GOT3 (cell line): Measurements from ENCODE around the gene NECTIN4.
A peak's percentile ranks its signal among the peaks of the same experiment; 100 is the strongest.
"Not testable (repeated sequence)": the region's sequence is repeated elsewhere in the genome, so short reads cannot be mapped to it uniquely, and the experiment has no call there.

Experiments
- DNase-seq: peaks from one replicate; lab custom pipeline; 2025; ENCODE audit warnings: mixed read lengths; lab: John Stamatoyannopoulos, UW

The NECTIN4 gene

DNA sequence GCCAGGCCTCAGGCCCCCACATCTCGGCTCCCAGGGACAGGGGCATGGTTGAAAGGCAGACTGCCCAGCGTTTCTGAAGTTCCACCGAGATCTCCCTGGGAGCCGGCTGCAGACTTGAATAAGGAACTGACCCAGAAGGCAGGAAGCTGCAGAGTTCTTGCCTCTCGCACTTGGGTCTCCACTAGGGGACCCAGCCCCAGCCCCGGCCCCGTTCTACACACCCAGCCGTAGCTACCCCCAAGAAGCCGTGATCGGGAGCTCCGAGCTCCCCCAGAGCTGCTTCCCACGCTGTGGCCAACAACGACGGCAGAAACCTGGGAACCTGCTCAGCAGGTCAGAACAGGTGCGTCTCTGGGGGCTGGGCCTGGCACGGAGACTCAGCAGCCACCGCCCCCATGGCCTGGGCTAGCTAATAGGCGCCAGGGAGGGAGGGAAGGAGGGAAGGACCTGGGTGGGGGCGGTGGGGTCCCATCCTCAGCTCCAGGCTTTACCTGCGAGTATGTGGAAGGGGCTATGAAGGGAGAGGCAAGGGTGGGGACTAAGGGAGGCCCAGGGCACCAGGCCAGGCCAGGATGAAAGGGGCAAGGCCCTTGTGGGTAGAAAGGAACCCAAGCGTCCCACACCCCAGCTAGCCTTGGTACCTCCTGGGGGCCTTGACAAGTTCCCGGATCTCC is at the start of gene NECTIN4:
Gene NECTIN4 (minus strand): TSS at position 308 of the 674 bp plus-strand sequence. CDS start 262 bp downstream, at position 46.
- no peak for DNase-seq

DNA sequence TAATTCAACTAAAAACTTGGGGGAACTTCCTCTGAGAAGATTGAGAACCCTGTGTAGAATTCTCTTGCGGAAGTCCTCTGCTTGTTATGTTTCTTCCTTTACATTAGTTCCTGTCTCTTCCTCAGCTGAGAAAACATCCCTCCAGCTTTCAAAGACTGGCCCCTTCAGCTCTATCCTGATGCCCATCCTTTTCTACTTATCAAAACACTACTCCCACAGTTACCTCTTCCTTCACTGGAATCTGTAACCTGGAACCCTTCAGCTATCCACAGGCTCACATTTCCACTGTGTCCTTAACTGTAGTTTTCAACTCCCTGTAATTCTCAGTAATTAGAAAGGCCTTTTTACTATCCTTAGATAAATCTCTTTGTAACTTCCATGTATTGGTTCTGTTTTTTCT is 49.1 kb upstream of the NECTIN4 start:
- no peak for DNase-seq

DNA sequence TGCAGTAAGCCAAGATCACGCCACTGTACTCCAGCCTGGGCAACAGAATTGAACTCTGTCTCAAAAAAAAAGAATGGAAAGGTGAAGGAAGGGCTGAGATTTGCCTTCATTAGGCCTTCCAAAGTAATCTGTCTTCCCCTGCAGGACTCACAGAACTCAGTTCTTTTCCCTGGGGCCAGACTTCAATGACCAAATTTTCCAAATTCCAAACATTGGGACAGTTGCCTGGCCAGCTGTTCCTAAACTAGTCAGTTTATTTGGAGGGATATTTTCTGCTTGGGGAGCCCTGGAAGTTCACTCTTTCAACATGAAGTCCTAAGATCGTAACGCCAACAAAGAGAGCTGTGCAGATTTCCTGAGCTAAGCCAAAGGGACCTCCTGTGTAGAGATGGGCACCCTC is 48.5 kb upstream of the NECTIN4 start:
- no peak for DNase-seq

DNA sequence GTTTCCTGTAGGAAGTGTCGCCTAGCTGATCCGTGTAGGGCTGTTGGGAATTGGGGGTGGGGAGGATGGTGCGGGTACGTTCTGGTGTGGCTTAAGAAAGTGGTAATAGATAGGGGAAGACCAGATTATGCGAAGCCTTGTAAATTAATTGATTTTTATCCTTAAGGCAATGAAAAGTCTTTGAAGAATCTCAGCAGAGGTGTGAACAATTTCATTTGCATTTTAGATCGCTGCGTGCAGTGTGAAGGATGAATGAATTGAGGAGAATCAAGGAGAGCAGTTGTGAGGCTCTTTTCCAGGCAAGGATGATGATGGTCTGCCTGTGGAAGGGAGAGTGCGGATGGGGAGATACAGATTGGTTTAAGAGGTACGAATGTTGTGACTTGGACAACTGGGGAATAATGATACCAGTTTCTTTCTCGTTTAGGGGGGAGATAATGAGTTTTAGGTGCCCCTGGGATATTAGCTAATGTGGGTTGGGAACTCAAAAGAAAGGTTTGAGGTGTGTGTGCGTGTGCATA is 43.9 kb upstream of the NECTIN4 start:
- no peak for DNase-seq

DNA sequence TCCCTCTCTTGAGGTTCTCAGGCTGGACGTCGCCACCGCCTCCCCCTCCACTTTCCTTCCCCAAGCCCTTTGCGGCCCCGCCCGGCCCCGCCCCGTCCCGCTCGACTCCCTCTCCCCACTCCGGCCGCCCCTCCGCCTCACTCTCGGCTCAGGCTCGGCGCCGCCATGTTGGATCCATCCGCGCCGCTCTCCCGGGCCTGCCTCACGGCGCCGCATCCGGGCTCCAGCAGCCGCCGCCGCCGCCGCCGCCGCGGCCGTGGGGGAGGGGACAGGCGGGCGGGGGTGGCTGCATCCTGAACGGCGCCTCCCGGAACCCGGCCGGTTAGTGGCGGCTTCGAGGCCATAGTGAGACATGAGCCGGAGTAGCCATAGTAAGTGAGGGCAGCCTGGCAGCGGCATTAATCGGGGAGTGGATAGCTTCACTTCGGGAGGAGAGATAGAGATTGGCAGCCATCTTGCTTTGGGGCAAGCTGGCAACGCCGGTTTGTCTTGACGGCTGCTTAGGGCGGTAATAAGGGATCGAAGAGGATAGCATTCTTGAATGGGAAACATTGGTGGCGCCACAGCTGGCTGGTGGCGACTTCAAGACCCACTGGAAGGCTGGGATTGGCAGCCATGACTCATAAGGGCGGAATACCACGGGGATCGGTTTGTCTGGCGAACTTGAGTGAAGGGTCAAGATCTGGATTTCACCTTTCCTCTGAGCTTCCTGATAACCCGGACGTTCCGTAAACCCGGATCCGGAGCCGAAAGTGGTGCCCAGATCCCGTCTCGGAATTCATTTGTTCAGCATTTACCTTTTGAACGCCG is 43.3 kb upstream of the NECTIN4 start, which contains the start of gene DEDD:
Gene DEDD (minus strand): TSS at position 258 of the 810 bp plus-strand sequence. CDS start 8,205 bp downstream, outside the sequence.
- peak; percentile 81 for DNase-seq

DNA sequence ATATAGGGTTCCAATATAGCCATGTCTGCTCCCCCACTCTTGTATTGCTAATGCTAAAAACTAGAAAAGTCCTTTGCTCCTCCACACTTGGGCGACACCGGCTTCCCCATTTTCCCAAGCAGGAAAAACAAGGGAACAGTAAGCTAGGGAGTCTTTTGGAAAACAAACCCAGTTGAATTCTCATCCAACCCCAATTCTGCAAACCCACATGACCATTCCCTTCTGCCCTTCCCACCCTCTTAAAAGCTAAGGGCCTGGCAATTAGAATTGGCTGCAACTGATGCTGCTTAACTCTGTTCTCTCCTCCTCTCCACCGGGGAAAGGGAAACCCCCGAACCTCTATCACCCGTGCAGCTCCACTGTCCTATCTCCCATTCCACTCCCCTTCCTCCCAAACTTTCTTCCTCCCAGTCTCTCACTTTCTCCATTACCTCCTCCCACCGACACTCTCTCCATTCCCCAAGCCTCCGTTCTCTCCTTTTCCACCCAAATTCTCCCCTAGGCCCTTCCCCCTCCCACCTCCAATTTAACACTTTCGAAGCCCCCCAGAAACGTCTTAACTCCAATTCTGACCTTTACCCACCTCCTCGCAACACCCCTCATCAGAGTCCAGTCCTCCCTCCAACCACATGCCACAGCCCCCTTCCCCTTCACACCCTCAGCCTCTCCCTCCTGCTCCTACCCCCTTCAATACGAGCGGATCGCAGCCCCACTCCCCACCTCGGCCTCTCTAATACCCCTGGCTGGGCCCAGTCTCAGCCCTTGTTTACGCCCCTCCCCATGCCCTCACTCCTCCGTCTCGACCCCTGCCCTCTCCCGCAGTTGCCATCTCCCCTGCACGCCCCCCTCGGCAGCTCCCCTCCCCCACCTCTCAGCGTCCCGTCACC is 42.4 kb upstream of the NECTIN4 start:
- no peak for DNase-seq

DNA sequence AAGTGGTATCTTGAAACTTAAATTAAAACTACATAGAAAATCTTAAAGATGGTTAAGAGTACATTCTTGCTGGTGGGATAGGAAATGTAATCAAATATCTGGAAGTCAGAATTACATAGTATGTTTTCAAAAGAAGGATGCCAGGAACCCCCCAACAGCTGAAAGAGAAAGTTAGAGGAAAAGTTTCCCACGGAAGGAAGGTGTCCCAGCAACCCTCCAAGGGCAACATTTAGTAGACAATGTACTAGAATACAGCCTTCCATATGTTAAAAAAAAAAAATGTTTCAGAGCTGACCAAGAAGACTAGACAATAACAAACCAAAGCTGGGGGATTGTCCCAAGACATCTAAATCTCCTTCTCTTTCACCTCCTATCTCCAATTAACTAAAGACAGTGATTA is 40.9 kb upstream of the NECTIN4 start:
- DNase-seq = no peak

DNA sequence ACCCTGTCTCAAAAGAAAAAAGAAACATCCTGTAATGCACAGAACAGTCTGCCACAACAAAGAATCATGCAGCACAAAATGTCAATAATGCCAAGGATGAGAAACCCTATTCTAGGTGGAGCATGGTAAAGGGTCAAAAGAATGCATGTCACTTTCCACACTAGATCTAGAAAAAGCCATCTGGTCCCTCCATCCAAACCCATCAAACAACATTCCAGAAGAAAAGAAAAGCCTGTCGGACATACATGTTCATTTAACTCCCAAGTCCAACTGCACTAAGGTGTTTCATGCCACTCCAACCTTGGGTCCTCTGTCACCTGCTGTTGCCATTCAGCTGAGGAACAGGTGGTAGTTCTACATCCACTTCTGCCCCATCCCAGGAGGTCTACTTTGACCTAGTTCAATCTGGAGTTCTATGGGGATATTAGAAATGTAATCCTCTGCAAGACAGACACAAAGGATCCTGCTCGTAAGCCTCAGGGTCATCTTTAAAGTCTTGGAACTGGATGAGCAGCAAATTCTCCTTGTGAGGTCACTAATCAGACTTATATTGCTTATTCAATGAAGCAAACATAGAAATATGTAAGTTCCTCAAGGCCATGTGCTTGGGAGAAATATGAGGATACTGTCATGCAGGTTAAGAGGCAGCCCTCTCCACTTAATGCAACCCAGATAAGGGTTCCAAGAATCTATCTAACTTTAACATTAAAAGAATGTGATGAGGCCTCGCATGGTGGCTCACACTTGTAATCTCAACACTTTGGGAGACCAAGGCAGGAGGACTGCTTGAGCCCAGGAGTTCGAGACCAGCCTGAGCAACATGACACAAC is 39.4 kb upstream of the NECTIN4 start:
- DNase-seq = no peak

DNA sequence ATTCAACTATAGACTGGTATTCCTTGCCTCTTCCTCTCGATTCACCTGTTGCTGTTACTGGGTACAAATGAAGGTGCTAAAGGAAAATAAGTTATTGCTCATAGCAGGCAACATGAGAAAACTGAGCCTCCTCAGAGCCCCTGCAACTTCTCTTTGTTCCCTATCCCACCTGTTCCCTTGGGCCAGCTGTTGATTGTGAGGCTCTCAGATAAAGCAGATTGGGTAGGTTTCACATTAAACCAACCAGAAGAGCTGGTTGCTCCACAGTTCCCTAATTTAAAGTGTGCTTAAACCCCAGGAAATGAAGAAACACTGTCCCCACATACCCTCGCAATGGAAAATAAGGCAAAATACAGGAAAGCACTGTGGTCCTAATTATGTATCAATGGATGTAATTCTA is 38.3 kb upstream of the NECTIN4 start:
- no peak for DNase-seq

DNA sequence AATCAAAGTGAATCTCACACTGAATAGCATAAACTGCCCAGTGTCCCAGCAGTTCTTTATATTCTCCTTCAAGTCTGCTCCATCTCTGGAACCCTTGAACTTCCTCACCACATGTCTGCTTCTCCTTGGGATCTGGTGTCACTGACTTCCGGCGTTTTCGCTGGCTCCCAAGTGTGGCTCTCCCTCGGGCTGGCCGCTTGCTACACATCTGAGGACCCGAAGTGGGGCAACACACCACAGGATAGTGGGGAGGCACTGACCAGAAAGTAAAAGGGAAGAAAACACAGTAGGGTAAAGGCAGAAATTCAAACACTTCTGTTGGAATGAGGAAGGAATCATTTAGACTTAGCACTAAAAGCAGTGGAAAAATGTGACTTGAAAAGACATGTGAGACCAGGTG is 33.6 kb upstream of the NECTIN4 start:
- DNase-seq = no peak

DNA sequence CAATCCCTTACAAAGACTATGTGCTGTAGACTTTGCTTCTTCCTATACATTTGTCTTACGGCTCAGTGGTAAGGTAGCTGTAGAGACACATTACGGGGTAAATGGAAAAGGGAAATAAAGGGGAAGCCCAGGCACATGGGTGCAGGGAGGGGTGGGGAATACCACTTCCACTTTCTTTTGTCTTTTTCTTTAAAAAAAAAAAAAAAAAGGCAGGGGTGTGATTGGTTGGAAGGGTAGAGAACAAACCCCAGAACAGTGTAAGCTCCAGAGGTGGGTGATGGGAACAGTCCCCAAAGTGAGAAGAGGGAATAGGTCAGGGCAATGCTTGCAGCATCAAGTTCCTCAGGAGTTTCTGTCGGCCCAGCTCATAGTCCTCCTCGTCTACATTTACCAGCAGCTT is 32.5 kb upstream of the NECTIN4 start:
- DNase-seq = no peak

DNA sequence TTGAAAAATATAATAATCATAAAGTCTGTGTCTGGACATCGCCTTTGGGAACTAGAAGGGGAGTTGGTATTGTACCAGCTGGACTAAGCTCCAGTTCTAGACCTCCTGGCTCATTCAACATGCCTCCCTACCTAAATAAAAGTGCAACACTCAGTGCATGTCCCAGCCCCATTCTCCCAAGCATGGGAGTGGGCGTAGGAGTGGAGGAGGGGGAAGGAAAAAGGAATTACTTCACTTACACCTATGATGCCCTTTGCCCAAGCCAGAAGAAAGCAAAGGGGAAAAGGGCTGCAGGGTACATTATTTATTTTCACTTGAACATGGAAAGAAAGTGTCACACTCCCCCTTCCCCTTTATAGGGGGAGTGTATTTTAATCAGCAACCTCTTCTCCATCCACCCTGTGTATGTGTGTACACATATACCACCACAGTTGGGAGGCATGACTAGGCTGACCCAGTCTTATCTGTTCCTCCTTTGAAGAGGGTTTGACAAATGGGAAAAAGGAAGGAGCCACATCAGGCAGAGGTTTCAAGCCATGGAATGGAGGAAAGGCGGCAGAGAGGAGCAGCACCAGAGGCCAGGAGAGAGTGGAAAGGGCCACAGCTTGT is 31.8 kb upstream of the NECTIN4 start:
- DNase-seq = no peak

DNA sequence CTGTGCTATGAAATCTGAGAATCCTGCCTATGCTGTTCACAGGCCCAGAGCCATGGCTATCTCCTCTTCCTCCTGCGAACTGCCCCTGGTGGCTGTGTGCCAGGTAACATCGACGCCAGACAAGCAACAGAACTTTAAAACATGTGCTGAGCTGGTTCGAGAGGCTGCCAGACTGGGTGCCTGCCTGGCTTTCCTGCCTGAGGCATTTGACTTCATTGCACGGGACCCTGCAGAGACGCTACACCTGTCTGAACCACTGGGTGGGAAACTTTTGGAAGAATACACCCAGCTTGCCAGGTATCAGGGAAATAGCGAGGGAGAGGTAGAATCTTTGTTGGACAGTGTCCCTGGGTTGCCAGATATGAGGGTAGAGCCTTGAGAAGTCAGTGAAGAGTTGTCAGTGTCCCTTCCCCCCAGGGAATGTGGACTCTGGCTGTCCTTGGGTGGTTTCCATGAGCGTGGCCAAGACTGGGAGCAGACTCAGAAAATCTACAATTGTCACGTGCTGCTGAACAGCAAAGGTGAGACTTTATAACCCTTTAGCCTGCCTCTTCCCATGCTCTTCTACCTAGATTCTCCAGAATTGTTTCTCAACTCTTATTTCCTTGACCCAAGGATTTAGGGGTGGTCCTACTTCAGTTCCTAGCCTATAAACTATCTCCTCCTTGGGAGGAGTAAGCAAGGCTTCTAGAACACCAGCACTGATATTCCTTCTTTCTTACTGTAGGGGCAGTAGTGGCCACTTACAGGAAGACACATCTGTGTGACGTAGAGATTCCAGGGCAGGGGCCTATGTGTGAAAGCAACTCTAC is 29.9 kb upstream of the NECTIN4 start:
- no peak for DNase-seq

DNA sequence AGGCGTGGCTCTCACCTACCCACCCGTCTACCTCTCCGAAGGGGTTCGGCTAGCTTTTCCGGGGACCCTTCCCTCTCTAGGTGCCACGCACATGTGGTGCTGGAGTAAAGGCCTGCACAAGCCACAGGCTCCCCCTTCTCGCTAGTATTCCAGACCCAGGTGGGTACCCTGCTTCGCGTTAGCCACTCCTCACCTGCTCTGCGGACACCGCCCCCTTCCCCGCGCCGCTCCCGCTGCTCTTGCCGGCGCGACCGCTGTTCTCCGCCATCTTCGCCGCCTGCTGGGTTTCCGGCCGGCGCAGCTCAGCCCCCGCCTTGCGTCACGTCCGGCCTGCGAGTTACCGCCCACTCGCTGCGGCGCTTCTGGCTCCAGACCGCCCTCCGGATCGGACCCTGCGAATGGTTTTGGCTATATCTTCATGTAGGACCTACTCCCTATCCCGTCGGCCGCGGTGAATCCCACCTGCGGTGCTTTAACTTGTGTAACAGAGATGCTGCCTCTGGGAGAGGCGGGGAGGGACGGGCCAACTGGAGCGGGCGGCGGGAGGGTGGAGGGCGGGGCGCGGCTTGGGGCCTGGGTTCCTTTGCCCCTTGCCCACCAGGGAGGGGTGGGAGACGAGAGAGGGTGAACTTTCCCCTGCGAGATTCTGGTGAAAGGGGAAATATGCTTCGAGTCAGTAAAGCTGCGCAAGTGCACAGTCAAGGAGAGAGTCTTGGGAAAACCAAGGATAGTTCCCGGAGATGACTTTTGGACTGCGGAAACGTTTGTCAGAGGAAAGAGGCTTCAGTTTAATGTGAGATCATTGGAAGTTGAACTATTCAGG is 28.6 kb upstream of the NECTIN4 start, which contains the start of the genes NIT1 and PFDN2:
Gene NIT1 (plus strand): TSS at position 347 of the 823 bp plus-strand sequence. CDS start 72 bp downstream, at position 419.
Gene PFDN2 (minus strand): TSS at position 279 of the 823 bp plus-strand sequence. CDS start 11 bp downstream, at position 268.
- peak; percentile 56 for DNase-seq

DNA sequence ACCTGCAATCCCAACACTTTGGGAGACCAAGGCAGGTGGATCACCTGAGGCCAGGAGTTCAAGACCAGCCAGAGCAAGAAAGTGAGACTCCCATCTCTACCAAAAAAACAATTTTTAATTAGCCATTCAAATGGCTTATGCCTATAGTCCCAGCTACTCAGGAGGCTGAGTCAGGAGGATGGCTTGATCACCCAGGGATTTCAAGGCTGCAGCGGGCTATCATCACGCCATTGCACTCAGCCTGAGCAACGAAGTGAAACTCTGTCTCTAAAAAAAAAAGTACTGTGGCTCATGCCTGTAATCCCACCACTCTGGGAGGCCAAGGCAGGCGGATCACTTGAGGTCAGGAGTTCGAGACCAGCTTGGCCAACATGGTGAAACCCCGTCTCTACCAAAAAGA is 26.6 kb upstream of the NECTIN4 start:
- DNase-seq = not testable (repeated sequence)

DNA sequence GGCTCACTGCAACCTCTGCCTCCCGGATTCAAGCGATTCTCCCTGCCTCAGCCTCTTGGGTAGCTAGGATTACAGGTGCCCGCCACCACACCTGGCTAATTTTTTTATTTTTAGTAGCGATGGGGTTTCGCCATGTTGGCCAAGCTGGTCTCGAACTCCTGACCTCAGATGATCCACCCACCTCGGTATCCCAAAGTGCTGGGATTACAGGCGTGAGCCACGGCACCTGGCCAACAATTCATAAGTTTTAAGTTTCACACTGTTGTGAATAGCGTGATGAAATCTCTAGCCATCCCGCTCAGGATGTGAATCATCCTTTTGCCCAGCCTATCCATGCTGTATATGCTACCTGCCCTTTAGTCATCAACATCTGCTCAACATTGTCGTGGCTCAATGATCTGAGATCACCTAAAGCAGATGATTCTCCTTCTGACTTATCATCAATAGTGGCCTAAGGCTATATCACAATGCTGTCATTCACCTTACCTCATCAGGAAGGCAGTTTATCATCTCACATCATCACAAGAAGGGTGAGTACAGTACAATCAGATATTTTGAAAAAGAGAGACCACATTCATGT is 25.9 kb upstream of the NECTIN4 start:
- DNase-seq = no peak

DNA sequence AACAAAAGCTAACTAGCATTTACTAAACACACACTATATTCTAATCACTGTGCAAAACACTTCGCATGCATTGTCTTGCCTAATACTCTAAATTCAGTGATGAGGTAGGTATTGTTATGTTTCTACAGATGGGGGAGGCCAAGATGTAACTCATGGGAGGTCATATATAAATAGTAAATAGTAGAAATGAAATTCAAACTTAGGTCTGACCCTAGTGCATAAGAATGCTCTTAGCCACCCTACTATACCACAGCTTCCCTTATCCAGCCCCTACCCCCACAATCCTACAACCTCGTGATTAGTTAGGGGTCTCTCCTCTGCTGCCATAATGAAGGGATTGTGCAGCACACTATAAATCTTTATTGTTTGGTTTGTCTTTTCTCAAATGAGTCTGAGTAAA is 25.2 kb upstream of the NECTIN4 start:
- no peak for DNase-seq

DNA sequence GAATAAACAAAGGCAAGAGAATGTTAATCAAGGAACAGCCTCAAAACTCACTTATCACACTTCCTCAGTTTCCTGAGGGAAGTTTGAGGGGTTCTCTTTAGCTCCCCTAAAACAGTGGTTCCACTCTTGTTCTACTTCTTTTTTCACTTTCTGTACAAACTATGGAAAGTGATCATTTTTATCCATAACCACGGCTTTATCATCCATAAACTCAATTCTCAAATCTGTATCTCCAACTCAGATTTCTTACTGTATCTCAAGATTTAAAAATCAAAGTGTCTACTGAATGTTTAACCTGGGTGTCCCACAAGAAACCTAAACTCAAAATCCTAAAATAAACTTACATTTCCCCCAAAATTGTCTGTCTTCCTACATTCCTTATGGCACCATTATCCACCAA is 24.6 kb upstream of the NECTIN4 start:
- no peak for DNase-seq
